ENCODE measurements around the gene TTBK1. TPM values are rescaled to one million over a fixed set of nuclear protein-coding genes. Genes with fewer than 3 reads are reported as not detected.

The TTBK1 gene
- total RNA-seq, 4 donors from 2014 or later = not detected

DNA sequence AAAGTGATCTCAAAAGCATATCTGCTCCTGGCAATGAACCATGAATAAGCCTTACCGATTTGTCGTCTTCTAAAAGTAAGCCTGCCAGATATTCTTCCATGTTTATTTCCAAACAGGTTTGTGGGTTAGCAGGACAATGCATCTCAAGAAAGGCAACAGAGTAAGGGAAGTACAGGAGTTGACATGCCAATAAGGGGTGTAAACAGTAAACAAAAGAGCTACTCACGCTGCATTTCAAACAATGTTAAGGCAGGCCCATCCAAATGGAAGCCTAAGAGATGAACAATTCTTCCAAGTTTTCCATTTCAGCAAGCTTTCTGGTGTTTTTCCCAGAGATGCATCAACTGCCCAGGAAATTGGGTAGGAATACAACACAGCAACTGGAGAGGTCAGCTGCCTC lies 93.1 kb downstream of the TTBK1 start:
- Histone ChIP-seq H3K27me3 (no peaks in the 10 kb centered on the region), H3K27ac (no peak overlapping the region), H3K4me3 (no peak overlapping the region), H3K9me3 (no peaks in the 10 kb centered on the region), H3K4me1 (no peaks in the 10 kb centered on the region), H3K36me3 (peaks cover 45% of the 10 kb centered on the region)
- DNase-seq (ENCODE audit: low spot score in 2 of 2) = no peak
- TF ChIP-seq, protein P1, sequence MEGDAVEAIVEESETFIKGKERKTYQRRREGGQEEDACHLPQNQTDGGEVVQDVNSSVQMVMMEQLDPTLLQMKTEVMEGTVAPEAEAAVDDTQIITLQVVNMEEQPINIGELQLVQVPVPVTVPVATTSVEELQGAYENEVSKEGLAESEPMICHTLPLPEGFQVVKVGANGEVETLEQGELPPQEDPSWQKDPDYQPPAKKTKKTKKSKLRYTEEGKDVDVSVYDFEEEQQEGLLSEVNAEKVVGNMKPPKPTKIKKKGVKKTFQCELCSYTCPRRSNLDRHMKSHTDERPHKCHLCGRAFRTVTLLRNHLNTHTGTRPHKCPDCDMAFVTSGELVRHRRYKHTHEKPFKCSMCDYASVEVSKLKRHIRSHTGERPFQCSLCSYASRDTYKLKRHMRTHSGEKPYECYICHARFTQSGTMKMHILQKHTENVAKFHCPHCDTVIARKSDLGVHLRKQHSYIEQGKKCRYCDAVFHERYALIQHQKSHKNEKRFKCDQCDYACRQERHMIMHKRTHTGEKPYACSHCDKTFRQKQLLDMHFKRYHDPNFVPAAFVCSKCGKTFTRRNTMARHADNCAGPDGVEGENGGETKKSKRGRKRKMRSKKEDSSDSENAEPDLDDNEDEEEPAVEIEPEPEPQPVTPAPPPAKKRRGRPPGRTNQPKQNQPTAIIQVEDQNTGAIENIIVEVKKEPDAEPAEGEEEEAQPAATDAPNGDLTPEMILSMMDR (IDR thresholded peaks at IDR 0.05) = no peak
- TF ChIP-seq POLR2AphosphoS5 (IDR thresholded peaks at IDR 0.05) (no peak), EP300 (IDR thresholded peaks at IDR 0.05) (no peak), POLR2A (IDR thresholded peaks at IDR 0.05) (no peak)
- whole genome bisulfite sequencing = 51% methylated on average over 3 of the region's 3 CpGs

Other genes with a start within 250 kb of the TTBK1 start
- gene MEA1, start 229.5 kb upstream of the TTBK1 start, total RNA-seq = 10 to 100 TPM; 41.2 to 65.8 (median 61.5) TPM
- gene KLHDC3, start 229.2 kb upstream of the TTBK1 start, total RNA-seq = 10 to 100 TPM; 49.3 to 86.1 (median 63.1) TPM
- 10 to 100 TPM; 30.8 to 66.6 (median 53.6) TPM for gene RRP36, start 221.9 kb upstream of the TTBK1 start, total RNA-seq
- gene CUL7, start 189.6 kb upstream of the TTBK1 start, total RNA-seq = 10 to 100 TPM; 12.3 to 22.2 (median 15.5) TPM
- 10 to 100 TPM; 21.2 to 38.1 (median 25.9) TPM for gene MRPL2, start 184.0 kb upstream of the TTBK1 start, total RNA-seq
- 10 to 100 TPM; 15.0 to 45.9 (median 24.4) TPM for gene KLC4, start 183.8 kb upstream of the TTBK1 start, total RNA-seq
- 10 to 100 TPM; 50.4 to 71.3 (median 66.3) TPM for gene PTK7, start 167.2 kb upstream of the TTBK1 start, total RNA-seq
- gene SRF, start 72.2 kb upstream of the TTBK1 start, total RNA-seq = 10 to 100 TPM; 19.6 to 33.2 (median 28.9) TPM
- gene CUL9, start 61.3 kb upstream of the TTBK1 start, total RNA-seq = 100 to 1,000 TPM in 2 of 4 donors, 10 to 100 TPM in 2; 51.8 to 130 (median 92.4) TPM
- 10 to 100 TPM; 21.9 to 88.4 (median 74.4) TPM for gene DNPH1, start 14.0 kb upstream of the TTBK1 start, total RNA-seq
- not detected for gene SLC22A7, start 54.8 kb downstream of the TTBK1 start, total RNA-seq
- 1 to 10 TPM in 3 of 4 donors, not detected in 1; 2.2 to 3.4 (median 2.6) TPM for gene CRIP3, start 65.3 kb downstream of the TTBK1 start, total RNA-seq
- gene ZNF318, start 126.2 kb downstream of the TTBK1 start, total RNA-seq = 10 to 100 TPM; 20.9 to 35.5 (median 24.8) TPM
- gene ABCC10, start 184.1 kb downstream of the TTBK1 start, total RNA-seq = 10 to 100 TPM; 16.1 to 39.1 (median 27.4) TPM
- gene DLK2, start 212.1 kb downstream of the TTBK1 start, total RNA-seq = 10 to 100 TPM; 23.6 to 61.7 (median 32.3) TPM
- 10 to 100 TPM; 17.8 to 32.4 (median 30.6) TPM for gene TJAP1, start 234.1 kb downstream of the TTBK1 start, total RNA-seq

Measured in suprapubic skin (tissue), 4 donors.